8988T (cell line): ENCODE measurements around the gene GPC5.

Experiments
- DNase-seq: peaks from one replicate; pipeline ENCODE4 v3.0.0; 2011

The GPC5 gene

GRCh38 chr13:92307752-92308151 lies 909.3 kb downstream of the GPC5 start:
- no peak for DNase-seq

- no peak for DNase-seq
Observed at GRCh38 chr13:92312823-92313222, 914.4 kb downstream of the GPC5 start.

- no peak for DNase-seq
Observed at GRCh38 chr13:92313382-92313781, 915.0 kb downstream of the GPC5 start.

- no peak for DNase-seq
Observed at GRCh38 chr13:92315265-92315664, 916.8 kb downstream of the GPC5 start.

GRCh38 chr13:92316030-92316429 lies 917.6 kb downstream of the GPC5 start:
- DNase-seq = no peak

GRCh38 chr13:92317066-92317465 lies 918.6 kb downstream of the GPC5 start:
- no peak for DNase-seq

GRCh38 chr13:92320323-92320722 lies 921.9 kb downstream of the GPC5 start:
- DNase-seq = no peak

GRCh38 chr13:92321174-92321573 lies 922.8 kb downstream of the GPC5 start:
- no peak for DNase-seq

GRCh38 chr13:92345627-92346026 lies 947.2 kb downstream of the GPC5 start:
- DNase-seq = no peak

GRCh38 chr13:92346046-92346445 lies 947.6 kb downstream of the GPC5 start:
- DNase-seq = no peak

- no peak for DNase-seq
Observed at GRCh38 chr13:92354583-92354982, 956.2 kb downstream of the GPC5 start.

- no peak for DNase-seq
Observed at GRCh38 chr13:92355213-92355612, 956.8 kb downstream of the GPC5 start.

GRCh38 chr13:92362717-92363116 lies 964.3 kb downstream of the GPC5 start:
- DNase-seq = no peak

GRCh38 chr13:92365904-92366303 lies 967.5 kb downstream of the GPC5 start:
- DNase-seq = no peak

- DNase-seq = no peak
Observed at GRCh38 chr13:92377396-92377795, 979.0 kb downstream of the GPC5 start.

GRCh38 chr13:92379371-92379770 lies 981.0 kb downstream of the GPC5 start:
- no peak for DNase-seq

GRCh38 chr13:92384410-92384809 lies 986.0 kb downstream of the GPC5 start:
- DNase-seq = no peak

GRCh38 chr13:92387245-92387644 lies 988.8 kb downstream of the GPC5 start:
- DNase-seq = no peak

GRCh38 chr13:92390217-92390616 lies 991.8 kb downstream of the GPC5 start:
- no peak for DNase-seq

- no peak for DNase-seq
Observed at GRCh38 chr13:92403606-92404005, 1005.2 kb downstream of the GPC5 start.

- no peak for DNase-seq
Observed at GRCh38 chr13:92407858-92408257, 1009.4 kb downstream of the GPC5 start.

GRCh38 chr13:92412481-92412880 lies 1014.1 kb downstream of the GPC5 start:
- no peak for DNase-seq

- no peak for DNase-seq
Observed at GRCh38 chr13:92412996-92413395, 1014.6 kb downstream of the GPC5 start.

GRCh38 chr13:92413452-92413851 lies 1015.0 kb downstream of the GPC5 start:
- no peak for DNase-seq

GRCh38 chr13:92414851-92415250 lies 1016.4 kb downstream of the GPC5 start:
- no peak for DNase-seq

- no peak for DNase-seq
Observed at GRCh38 chr13:92415781-92416180, 1017.4 kb downstream of the GPC5 start.
